Ectodermal cell (in vitro differentiated cells): Measurements from ENCODE around the gene RAB40C.

Source experiments
- H3K27ac ChIP-seq: 2 replicates; pipeline ENCODE4 v1.7.0; 2013; ENCODE audit warnings: mild to moderate bottlenecking, low read depth, low read length; ENCODE audit not compliant: insufficient read depth, poor library complexity, severe bottlenecking
- H3K27me3 ChIP-seq: 2 replicates; pipeline ENCODE4 v1.7.0; 2013; ENCODE audit warnings: mild to moderate bottlenecking, low read length; ENCODE audit not compliant: insufficient read depth, control insufficient read depth, poor library complexity, severe bottlenecking
- H3K36me3 ChIP-seq: one replicate; pipeline ENCODE4 v1.7.0; 2013; ENCODE audit warnings: low read length; ENCODE audit not compliant: control insufficient read depth, insufficient read depth
- H3K4me1 ChIP-seq: one replicate; pipeline ENCODE4 v1.7.0; 2013; ENCODE audit warnings: low read length; ENCODE audit not compliant: control insufficient read depth, insufficient read depth
- H3K4me3 ChIP-seq: 2 replicates; pipeline ENCODE4 v1.7.0; 2013; ENCODE audit warnings: low read depth, low read length, control low read depth; ENCODE audit not compliant: insufficient read depth
- H3K9me3 ChIP-seq: 2 replicates; pipeline ENCODE4 v1.7.0; 2013; ENCODE audit warnings: mild to moderate bottlenecking, low read length, moderate library complexity; ENCODE audit not compliant: control insufficient read depth
- WGBS, 2 experiments: methylation state at CpG; one replicate each; pipeline ENCODE4 v1.1.7; 2013; ENCODE audit warnings: missing lambda C conversion rate in 2 of 2; 5-methylcytosine and 5-hydroxymethylcytosine counted together

The RAB40C gene

GRCh38 chr16:648071-648780, 58.4 kb downstream of the RAB40C start:
- no peak overlapping the region for H3K27ac ChIP-seq
- 55 to 60% methylated on average over 24 of the region's 24 CpGs for whole genome bisulfite sequencing, 2 experiments
- H3K27me3 ChIP-seq: peaks cover 11% of the 10 kb centered on the region
- H3K36me3 ChIP-seq: no peaks in the 10 kb centered on the region
- no peaks in the 10 kb centered on the region for H3K4me1 ChIP-seq
- H3K4me3 ChIP-seq: peak overlapping the region; percentile 70
- H3K9me3 ChIP-seq: no peaks in the 10 kb centered on the region

GRCh38 chr16:648781-649589, 59.1 kb downstream of the RAB40C start, which contains the start of gene WDR90:
WDR90 (plus strand) TSS chr16:649365; CDS start chr16:649417, 52 bp downstream.
- H3K9me3 ChIP-seq: no peaks in the 10 kb centered on the region
- H3K36me3 ChIP-seq: no peaks in the 10 kb centered on the region
- H3K27me3 ChIP-seq: peaks cover 3% of the 10 kb centered on the region
- H3K27ac ChIP-seq: no peak within 1 kb of the TSS
- H3K4me1 ChIP-seq: no peaks in the 10 kb centered on the region
- 2 to 3% methylated on average over 91 of the region's 91 CpGs for WGBS, 2 experiments
- peak within 1 kb of the TSS; percentile 70 for H3K4me3 ChIP-seq

- Histone ChIP-seq H3K4me3 (peak overlapping the region; percentile 70), H3K4me1 (no peaks in the 10 kb centered on the region), H3K9me3 (no peaks in the 10 kb centered on the region), H3K36me3 (peaks cover under 1% of the 10 kb centered on the region), H3K27me3 (no peaks in the 10 kb centered on the region), H3K27ac (no peak overlapping the region)
- 10 to 11% methylated on average over 44 of the region's 44 CpGs for WGBS, 2 experiments
Measured at GRCh38 chr16:649631-650030, 59.8 kb downstream of the RAB40C start.

- H3K36me3 ChIP-seq: peaks cover 4% of the 10 kb centered on the region
- WGBS, 2 experiments: 95% methylated on average over 22 of the region's 22 CpGs
- H3K9me3 ChIP-seq: no peaks in the 10 kb centered on the region
- H3K4me1 ChIP-seq: no peaks in the 10 kb centered on the region
- H3K27me3 ChIP-seq: no peaks in the 10 kb centered on the region
- H3K4me3 ChIP-seq: no peak overlapping the region
- no peak overlapping the region for H3K27ac ChIP-seq
Measured at GRCh38 chr16:651844-652243, 62.0 kb downstream of the RAB40C start.

- Histone ChIP-seq H3K4me3 (no peak overlapping the region), H3K27me3 (no peaks in the 10 kb centered on the region), H3K36me3 (peaks cover 4% of the 10 kb centered on the region), H3K4me1 (no peaks in the 10 kb centered on the region), H3K9me3 (no peaks in the 10 kb centered on the region), H3K27ac (no peak overlapping the region)
- 93 to 95% methylated on average over 28 of the region's 28 CpGs for WGBS, 2 experiments
Measured at GRCh38 chr16:652454-653305, 62.8 kb downstream of the RAB40C start.

GRCh38 chr16:654034-654433, 64.2 kb downstream of the RAB40C start:
- Histone ChIP-seq H3K27ac (no peak overlapping the region), H3K27me3 (no peaks in the 10 kb centered on the region), H3K9me3 (no peaks in the 10 kb centered on the region), H3K4me3 (no peak overlapping the region), H3K36me3 (peaks cover 4% of the 10 kb centered on the region), H3K4me1 (no peaks in the 10 kb centered on the region)
- 92 to 96% methylated on average over 12 of the region's 12 CpGs for WGBS, 2 experiments

- Histone ChIP-seq H3K9me3 (no peaks in the 10 kb centered on the region), H3K4me3 (no peak overlapping the region), H3K4me1 (peaks cover 6% of the 10 kb centered on the region), H3K27me3 (no peaks in the 10 kb centered on the region), H3K36me3 (peaks cover 4% of the 10 kb centered on the region), H3K27ac (no peak overlapping the region)
- WGBS, 2 experiments: 94 to 95% methylated on average over 22 of the region's 22 CpGs
Measured at GRCh38 chr16:657487-657886, 67.6 kb downstream of the RAB40C start.

- peaks cover 6% of the 10 kb centered on the region for H3K4me1 ChIP-seq
- no peaks in the 10 kb centered on the region for H3K27me3 ChIP-seq
- no peaks in the 10 kb centered on the region for H3K9me3 ChIP-seq
- H3K27ac ChIP-seq: no peak overlapping the region
- H3K36me3 ChIP-seq: peaks cover 4% of the 10 kb centered on the region
- WGBS, 2 experiments: 93 to 94% methylated on average over 35 of the region's 35 CpGs
- H3K4me3 ChIP-seq: no peak overlapping the region
Measured at GRCh38 chr16:658679-659571, 69.1 kb downstream of the RAB40C start.

GRCh38 chr16:659618-660017, 69.8 kb downstream of the RAB40C start:
- H3K9me3 ChIP-seq: no peaks in the 10 kb centered on the region
- peaks cover 6% of the 10 kb centered on the region for H3K4me1 ChIP-seq
- peaks cover 4% of the 10 kb centered on the region for H3K36me3 ChIP-seq
- WGBS, 2 experiments: 90 to 92% methylated on average over 20 of the region's 20 CpGs
- H3K4me3 ChIP-seq: no peak overlapping the region
- H3K27me3 ChIP-seq: no peaks in the 10 kb centered on the region
- no peak overlapping the region for H3K27ac ChIP-seq
